Measurements from ENCODE around the gene PHF23.

DNA sequence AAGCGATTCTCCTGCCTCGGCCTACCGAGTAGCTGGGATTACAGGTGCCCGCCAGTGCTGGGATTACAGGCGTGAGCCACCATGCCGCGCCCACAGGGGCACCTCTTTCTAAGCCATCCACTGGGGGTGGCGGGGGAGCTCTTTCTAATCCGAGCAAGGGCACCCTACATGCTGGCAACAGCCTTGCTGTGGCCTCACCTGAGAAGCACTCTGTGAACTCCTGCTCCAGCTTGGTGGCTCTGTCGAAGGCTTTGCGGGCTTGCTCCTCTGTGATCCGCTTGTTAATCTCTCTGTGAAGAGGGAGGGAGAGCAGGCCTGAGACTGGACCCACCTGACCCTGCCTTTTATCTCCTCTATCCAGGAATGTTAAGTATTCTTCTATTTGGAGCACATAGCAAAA, 48.2 kb downstream of the PHF23 start:
- TF ChIP-seq POLR2A (conservative IDR thresholded peaks at IDR 0.05) = no peak
- no peak for TF ChIP-seq ZNF695 (CRISPR knock-in tag; IDR thresholded peaks at IDR 0.05)
- TF ChIP-seq ZNF408 (CRISPR knock-in tag; IDR thresholded peaks at IDR 0.05; ENCODE audit: low read depth) = no peak
- TF ChIP-seq, protein P1, sequence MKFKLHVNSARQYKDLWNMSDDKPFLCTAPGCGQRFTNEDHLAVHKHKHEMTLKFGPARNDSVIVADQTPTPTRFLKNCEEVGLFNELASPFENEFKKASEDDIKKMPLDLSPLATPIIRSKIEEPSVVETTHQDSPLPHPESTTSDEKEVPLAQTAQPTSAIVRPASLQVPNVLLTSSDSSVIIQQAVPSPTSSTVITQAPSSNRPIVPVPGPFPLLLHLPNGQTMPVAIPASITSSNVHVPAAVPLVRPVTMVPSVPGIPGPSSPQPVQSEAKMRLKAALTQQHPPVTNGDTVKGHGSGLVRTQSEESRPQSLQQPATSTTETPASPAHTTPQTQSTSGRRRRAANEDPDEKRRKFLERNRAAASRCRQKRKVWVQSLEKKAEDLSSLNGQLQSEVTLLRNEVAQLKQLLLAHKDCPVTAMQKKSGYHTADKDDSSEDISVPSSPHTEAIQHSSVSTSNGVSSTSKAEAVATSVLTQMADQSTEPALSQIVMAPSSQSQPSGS (CRISPR knock-in tag; IDR thresholded peaks at IDR 0.05) = no peak
- no peak for TF ChIP-seq RFX1 (IDR thresholded peaks at IDR 0.05)
- TF ChIP-seq YY1 (IDR thresholded peaks at IDR 0.05; ENCODE audit: borderline replicate concordance in 1 of 3, control insufficient read depth in 1 of 3, extremely low read depth in 1 of 3, insufficient read depth in 3 of 3, insufficient read length in 1 of 3, insufficient replicate concordance in 2 of 3, low read depth in 1 of 3, low read length in 2 of 3) = no peak
- no peak for TF ChIP-seq ZBTB8A (IDR thresholded peaks at IDR 0.05; ENCODE audit: partially characterized antibody)
- no peak for TF ChIP-seq ETV5 (CRISPR knock-in tag; IDR thresholded peaks at IDR 0.05; ENCODE audit: low read depth)
- TF ChIP-seq ETV6 (IDR thresholded peaks at IDR 0.05; ENCODE audit: borderline replicate concordance in 1 of 2, low read depth in 2 of 2, low read length in 1 of 2) = no peak
- TF ChIP-seq ETV6 (CRISPR knock-in tag; IDR thresholded peaks at IDR 0.05; ENCODE audit: borderline replicate concordance) = no peak
- TF ChIP-seq EHMT2 (IDR thresholded peaks at IDR 0.05) = no peak
- TF ChIP-seq, protein P2, sequence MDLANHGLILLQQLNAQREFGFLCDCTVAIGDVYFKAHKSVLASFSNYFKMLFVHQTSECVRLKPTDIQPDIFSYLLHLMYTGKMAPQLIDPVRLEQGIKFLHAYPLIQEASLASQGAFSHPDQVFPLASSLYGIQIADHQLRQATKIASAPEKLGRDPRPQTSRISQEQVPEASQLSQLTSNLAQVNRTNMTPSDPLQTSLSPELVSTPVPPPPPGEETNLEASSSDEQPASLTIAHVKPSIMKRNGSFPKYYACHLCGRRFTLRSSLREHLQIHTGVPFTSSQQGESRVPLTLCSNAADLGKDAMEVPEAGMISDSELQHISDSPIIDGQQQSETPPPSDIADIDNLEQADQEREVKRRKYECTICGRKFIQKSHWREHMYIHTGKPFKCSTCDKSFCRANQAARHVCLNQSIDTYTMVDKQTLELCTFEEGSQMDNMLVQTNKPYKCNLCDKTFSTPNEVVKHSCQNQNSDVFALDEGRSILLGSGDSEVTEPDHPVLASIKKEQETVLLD (IDR thresholded peaks at IDR 0.05) = no peak
- TF ChIP-seq ZNF507 (tag; conservative IDR thresholded peaks at IDR 0.05) = no peak

All from K562 (cell line).